GM12864 (cell line): ENCODE data around the gene COG7.
"Not testable (repeated sequence)": the region's sequence is repeated elsewhere in the genome, so short reads cannot be mapped to it uniquely, and the experiment has no call there.

Source experiments
- DNase-seq: peaks from one replicate; pipeline ENCODE4 v3.0.0-alpha.2; 2011; ENCODE audit warnings: low read depth
- H3K4me3 ChIP-seq: 2 replicates; pipeline ENCODE4 v1.5.1; 2011; ENCODE audit warnings: mild to moderate bottlenecking, low read depth, low read length, control low read depth
- CTCF ChIP-seq: IDR thresholded peaks from 2 replicates; pipeline ENCODE4 v1.5.1; 2011; ENCODE audit warnings: low read depth, mild to moderate bottlenecking, moderate library complexity, low read length, control low read depth, inconsistent platforms; ENCODE audit errors: missing control alignments

Gene COG7

GRCh38 chr16:23485841-23486240 lies 32.9 kb upstream of the COG7 start:
- no peak for TF ChIP-seq CTCF
- no peak overlapping the region for H3K4me3 ChIP-seq
- DNase-seq = no peak

- no peak for TF ChIP-seq CTCF
- no peak for DNase-seq
- no peak overlapping the region for H3K4me3 ChIP-seq
These were observed 32.2 kb upstream of the COG7 start for GRCh38 chr16:23485257-23485614.

GRCh38 chr16:23484510-23485256 lies 31.7 kb upstream of the COG7 start:
- no peak for TF ChIP-seq CTCF
- H3K4me3 ChIP-seq = no peak overlapping the region
- no peak for DNase-seq

- not testable (repeated sequence) for H3K4me3 ChIP-seq, DNase-seq
These were observed 30.5 kb upstream of the COG7 start for GRCh38 chr16:23483492-23483891.

GRCh38 chr16:23482778-23483177 lies 29.8 kb upstream of the COG7 start:
- DNase-seq = no peak
- H3K4me3 ChIP-seq = no peak overlapping the region
- no peak for TF ChIP-seq CTCF

GRCh38 chr16:23480257-23480656 lies 27.3 kb upstream of the COG7 start:
- H3K4me3 ChIP-seq = no peak overlapping the region
- no peak for DNase-seq
- TF ChIP-seq CTCF = no peak

GRCh38 chr16:23479138-23479537 lies 26.1 kb upstream of the COG7 start:
- H3K4me3 ChIP-seq = no peak overlapping the region
- TF ChIP-seq CTCF = no peak
- no peak for DNase-seq
